Nephron (organoid): Measurements from ENCODE around the gene ZNF697.
A peak's percentile ranks its signal among the peaks of the same experiment; 100 is the strongest.
"Not testable (repeated sequence)": the region's sequence is repeated elsewhere in the genome, so short reads cannot be mapped to it uniquely, and the experiment has no call there.

Source experiments
- H3K27ac Mint-ChIP-seq, 3 experiments: 2 replicates each; pipeline ENCODE4 v1.8.0; 2020; ENCODE audit warnings: mixed read lengths in 3 of 3, mild to moderate bottlenecking in 2 of 3, moderate library complexity in 1 of 3
- H3K27me3 Mint-ChIP-seq: 2 replicates; pipeline ENCODE4 v1.8.0; 2021; ENCODE audit warnings: low read depth, mild to moderate bottlenecking, moderate library complexity, mixed read lengths
- H3K36me3 Mint-ChIP-seq: 2 replicates; pipeline ENCODE4 v1.8.0; 2020; ENCODE audit warnings: low read depth, mixed read lengths
- H3K4me1 Mint-ChIP-seq: 2 replicates; pipeline ENCODE4 v1.8.0; 2020; ENCODE audit warnings: mixed read lengths
- H3K4me3 Mint-ChIP-seq, 3 experiments: 2 replicates each; pipeline ENCODE4 v1.8.0; 2020; ENCODE audit warnings: mild to moderate bottlenecking in 3 of 3, mixed read lengths in 3 of 3, moderate library complexity in 2 of 3
- H3K9me3 Mint-ChIP-seq: 2 replicates; pipeline ENCODE4 v1.8.0; 2020; ENCODE audit warnings: mixed read lengths
- CTCF ChIP-seq, 3 experiments: fragments of 200-600 bp; sonication (generic); IDR thresholded peaks; one replicate each; pipeline ENCODE4 v1.5.0; 2021; ENCODE audit warnings: antibody characterized with exemption in 3 of 3; ENCODE audit not compliant: unreplicated experiment in 3 of 3

The ZNF697 gene

GRCh38 chr1:119647734-119648619 lies at the start of gene ZNF697:
Gene ZNF697, minus strand, starts transcription at chr1:119648266. Its CDS starts 22,166 bp downstream, at chr1:119626100.
- Mint-ChIP-seq H3K9me3 (no peaks in the 10 kb centered on the region), H3K4me1 (peaks cover 36% of the 10 kb centered on the region), H3K27ac (peak within 1 kb of the TSS; percentile 96 to 98 (median 98)), H3K27me3 (no peaks in the 10 kb centered on the region), H3K36me3 (peaks cover 11% of the 10 kb centered on the region), H3K4me3 (peak within 1 kb of the TSS; percentile 96 to 98 (median 98))
- TF ChIP-seq CTCF (IDR thresholded peaks at IDR 0.05; ENCODE audit: unreplicated experiment in 3 of 3): peak; percentile 61 to 73 (median 63)

- H3K4me3 Mint-ChIP-seq: no peak overlapping the region
- no peak for TF ChIP-seq CTCF (IDR thresholded peaks at IDR 0.05; ENCODE audit: unreplicated experiment in 3 of 3)
- H3K9me3 Mint-ChIP-seq: peaks cover 40% of the 10 kb centered on the region
- H3K36me3 Mint-ChIP-seq: no peaks in the 10 kb centered on the region
- H3K27me3 Mint-ChIP-seq: no peaks in the 10 kb centered on the region
- H3K4me1 Mint-ChIP-seq: peaks cover 7% of the 10 kb centered on the region
- peak overlapping the region; percentile 51 to 75 (median 63) for H3K27ac Mint-ChIP-seq
Observed at GRCh38 chr1:119697598-119697997, 49.5 kb upstream of the ZNF697 start.

GRCh38 chr1:119696863-119697262 lies 48.8 kb upstream of the ZNF697 start:
- H3K4me1 Mint-ChIP-seq: not testable (repeated sequence)

GRCh38 chr1:119689511-119689910 lies 41.4 kb upstream of the ZNF697 start:
- TF ChIP-seq CTCF (IDR thresholded peaks at IDR 0.05; ENCODE audit: unreplicated experiment in 3 of 3): no peak
- peaks cover 10% of the 10 kb centered on the region for H3K9me3 Mint-ChIP-seq
- no peaks in the 10 kb centered on the region for H3K36me3 Mint-ChIP-seq
- H3K4me3 Mint-ChIP-seq: no peak overlapping the region
- no peaks in the 10 kb centered on the region for H3K27me3 Mint-ChIP-seq
- no peaks in the 10 kb centered on the region for H3K4me1 Mint-ChIP-seq
- no peak overlapping the region for H3K27ac Mint-ChIP-seq

More at GRCh38 chr1:119696863-119697262, 48.8 kb upstream of the ZNF697 start:
- H3K9me3 Mint-ChIP-seq: peaks cover 33% of the 10 kb centered on the region
- H3K27me3 Mint-ChIP-seq, H3K27ac Mint-ChIP-seq, H3K4me3 Mint-ChIP-seq, H3K36me3 Mint-ChIP-seq: not testable (repeated sequence)

- Mint-ChIP-seq H3K4me1 (no peaks in the 10 kb centered on the region), H3K36me3 (no peaks in the 10 kb centered on the region), H3K9me3 (peaks cover 4% of the 10 kb centered on the region), H3K4me3 (no peak overlapping the region), H3K27me3 (no peaks in the 10 kb centered on the region), H3K27ac (no peak overlapping the region)
- TF ChIP-seq CTCF (IDR thresholded peaks at IDR 0.05; ENCODE audit: unreplicated experiment in 3 of 3): no peak
Observed at GRCh38 chr1:119688810-119689209, 40.7 kb upstream of the ZNF697 start.

- Mint-ChIP-seq H3K36me3 (no peaks in the 10 kb centered on the region), H3K4me1 (no peaks in the 10 kb centered on the region), H3K27ac (peak overlapping the region in 2 of 3 experiments; percentile 18 to 25), H3K9me3 (no peaks in the 10 kb centered on the region), H3K27me3 (no peaks in the 10 kb centered on the region), H3K4me3 (no peak overlapping the region)
- no peak for TF ChIP-seq CTCF (IDR thresholded peaks at IDR 0.05; ENCODE audit: unreplicated experiment in 3 of 3)
Observed at GRCh38 chr1:119687434-119688079, 39.5 kb upstream of the ZNF697 start.
